Activated T-cell treated with anti-CD3 and anti-CD28 coated beads, Interleukin-2, amount 50 U/mL, for 4 hours (primary cell): Measurements from ENCODE around the gene TCF4. TPM values are rescaled to one million over a fixed set of nuclear protein-coding genes. Genes with fewer than 3 reads are reported as not detected.

Experiments
- ATAC-seq, 2 donors: fragments of 200-7000 bp; cut with Tn5 transposase; one replicate each; pipeline ENCODE4 v1.10.0; 2021
- DNase-seq: peaks from one replicate; pipeline ENCODE4 v3.0.0-alpha.2; 2020
- H3K27me3 Mint-ChIP-seq: one replicate; pipeline ENCODE4 v1.8.0; 2021; ENCODE audit warnings: low read depth, mixed read lengths
- H3K36me3 Mint-ChIP-seq: one replicate; pipeline ENCODE4 v1.8.0; 2022; ENCODE audit warnings: mixed read lengths; ENCODE audit not compliant: insufficient read depth
- H3K4me1 Mint-ChIP-seq: one replicate; pipeline ENCODE4 v1.8.0; 2021; ENCODE audit warnings: low read depth, mixed read lengths
- H3K4me3 Mint-ChIP-seq: one replicate; pipeline ENCODE4 v1.8.0; 2021; ENCODE audit warnings: mild to moderate bottlenecking, moderate library complexity, mixed read lengths
- H3K9me3 Mint-ChIP-seq: one replicate; pipeline ENCODE4 v1.8.0; 2021; ENCODE audit warnings: mixed read lengths
- total RNA-seq, 3 donors: library from RNA; stranded (reverse); gene quantifications; one replicate each; pipeline ENCODE4 v1.2.1, GENCODE V29; 2021

The TCF4 gene
- total RNA-seq, 3 donors from 2014 or later: 0.91 to 2.6 (median 1.3) TPM

GRCh38 chr18:55195863-55196262 is 392.1 kb downstream of the TCF4 start:
- Mint-ChIP-seq H3K4me3 (no peak overlapping the region), H3K9me3 (no peaks in the 10 kb centered on the region), H3K36me3 (no peaks in the 10 kb centered on the region), H3K4me1 (no peaks in the 10 kb centered on the region), H3K27me3 (no peaks in the 10 kb centered on the region)
- ATAC-seq: no peak
- no peak for DNase-seq

- H3K36me3 Mint-ChIP-seq: no peaks in the 10 kb centered on the region
- no peak overlapping the region for H3K4me3 Mint-ChIP-seq
- peaks cover 2% of the 10 kb centered on the region for H3K27me3 Mint-ChIP-seq
- H3K9me3 Mint-ChIP-seq: no peaks in the 10 kb centered on the region
- DNase-seq (no peak), ATAC-seq (no peak)
- no peaks in the 10 kb centered on the region for H3K4me1 Mint-ChIP-seq
Observed at GRCh38 chr18:55189972-55190371, 398.0 kb downstream of the TCF4 start.

- ATAC-seq (no peak), DNase-seq (no peak)
- Mint-ChIP-seq H3K36me3 (no peaks in the 10 kb centered on the region), H3K9me3 (no peaks in the 10 kb centered on the region), H3K27me3 (peaks cover 5% of the 10 kb centered on the region), H3K4me1 (no peaks in the 10 kb centered on the region), H3K4me3 (no peak overlapping the region)
Observed at GRCh38 chr18:55186588-55186987, 401.4 kb downstream of the TCF4 start.

- Mint-ChIP-seq H3K4me1 (no peaks in the 10 kb centered on the region), H3K9me3 (no peaks in the 10 kb centered on the region), H3K4me3 (no peak overlapping the region), H3K27me3 (peaks cover 5% of the 10 kb centered on the region), H3K36me3 (no peaks in the 10 kb centered on the region)
- ATAC-seq (no peak), DNase-seq (no peak)
Observed at GRCh38 chr18:55185391-55185790, 402.6 kb downstream of the TCF4 start.

- H3K9me3 Mint-ChIP-seq: peaks cover 10% of the 10 kb centered on the region
- ATAC-seq (no peak), DNase-seq (no peak)
- no peak overlapping the region for H3K4me3 Mint-ChIP-seq
- peaks cover 3% of the 10 kb centered on the region for H3K27me3 Mint-ChIP-seq
- H3K36me3 Mint-ChIP-seq: no peaks in the 10 kb centered on the region
- no peaks in the 10 kb centered on the region for H3K4me1 Mint-ChIP-seq
Observed at GRCh38 chr18:55179835-55180234, 408.2 kb downstream of the TCF4 start.

GRCh38 chr18:55179425-55179824 is 408.6 kb downstream of the TCF4 start:
- H3K27me3 Mint-ChIP-seq: peaks cover 3% of the 10 kb centered on the region
- H3K9me3 Mint-ChIP-seq: peaks cover 10% of the 10 kb centered on the region
- no peaks in the 10 kb centered on the region for H3K36me3 Mint-ChIP-seq
- DNase-seq (no peak), ATAC-seq (no peak)
- no peak overlapping the region for H3K4me3 Mint-ChIP-seq
- H3K4me1 Mint-ChIP-seq: no peaks in the 10 kb centered on the region

GRCh38 chr18:55173291-55173690 is 414.7 kb downstream of the TCF4 start:
- no peak for DNase-seq
- Mint-ChIP-seq H3K4me3 (no peak overlapping the region), H3K36me3 (no peaks in the 10 kb centered on the region), H3K9me3 (peaks cover 22% of the 10 kb centered on the region), H3K4me1 (no peaks in the 10 kb centered on the region), H3K27me3 (no peaks in the 10 kb centered on the region)
- ATAC-seq: no peak
